ENCODE measurements around the gene ZNF407. TPM values are rescaled to one million over a fixed set of nuclear protein-coding genes. Genes with fewer than 3 reads are reported as not detected.

ZNF407 gene
- total RNA-seq, 1 experiment from 2014 or later = 7.6 TPM

DNA sequence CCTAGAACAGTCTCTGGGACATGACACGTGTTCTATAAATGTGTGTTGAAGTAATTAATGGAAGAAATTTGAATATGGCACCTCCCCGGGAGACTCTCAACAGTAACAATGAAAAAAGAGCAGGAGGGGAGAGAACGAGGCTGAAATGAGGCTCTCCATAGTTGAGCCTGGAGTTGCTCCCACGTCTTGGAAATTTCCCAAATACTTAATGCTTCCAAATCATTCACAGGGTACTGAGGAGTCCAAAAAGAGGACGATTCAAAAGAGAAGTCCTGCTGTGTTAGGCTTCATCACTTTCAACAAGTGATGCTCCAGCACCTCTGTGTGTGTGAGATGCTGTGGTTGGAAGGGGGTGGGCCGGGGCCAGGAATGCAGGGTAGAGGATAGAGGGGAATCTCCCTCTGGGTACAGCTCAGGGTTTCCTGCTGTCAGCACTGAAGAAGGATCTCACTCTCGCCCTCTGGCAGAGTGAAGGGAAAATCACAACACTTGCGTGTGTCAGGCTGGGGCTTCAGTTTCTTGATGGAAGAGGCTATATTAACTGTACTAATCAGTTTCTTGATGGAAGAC, 18.1 kb upstream of the ZNF407 start:
- Histone ChIP-seq H3K9me3 (ENCODE audit: control insufficient read depth in 1 of 2, insufficient read depth in 1 of 2, low read depth in 1 of 2, low read length in 2 of 2) (no peaks in the 10 kb centered on the region), H2AFZ (ENCODE audit: low read depth, low read length, poor library complexity, severe bottlenecking) (no peak overlapping the region), H3K4me3 (replicated peaks in 1 of 2; ENCODE audit: low read depth in 1 of 2, low read length in 2 of 2) (no peak overlapping the region), H3K4me2 (ENCODE audit: low read length) (no peak overlapping the region), H4K20me1 (ENCODE audit: insufficient read depth) (no peaks in the 10 kb centered on the region), H3K36me3 (ENCODE audit: control insufficient read depth in 1 of 2, insufficient read depth in 2 of 2, low read length in 2 of 2) (no peaks in the 10 kb centered on the region), H3K4me1 (ENCODE audit: control insufficient read depth in 1 of 2, insufficient read depth in 2 of 2, low read length in 2 of 2) (no peaks in the 10 kb centered on the region), H3K27me3 (ENCODE audit: insufficient read depth, low read length) (peaks cover 42% of the 10 kb centered on the region), H3K79me2 (ENCODE audit: insufficient read depth, low read length) (no peaks in the 10 kb centered on the region), H3K27ac (ENCODE audit: low read depth, low read length) (no peak overlapping the region), H3K9me2 (ENCODE audit: insufficient read depth) (no peaks in the 10 kb centered on the region), H3K9ac (ENCODE audit: low read length) (no peak overlapping the region)
- ATAC-seq (peak; percentile 61), DNase-seq (ENCODE audit: low read depth, low spot score) (no peak)
- no TSS peak for BruUV-seq (replicated peaks)
- intact Hi-C loops (cut with micrococcal nuclease) = no loop called here
- POLR2A ChIA-PET = no interaction called here
- CTCF ChIA-PET = no interaction called here
- RAD21 ChIA-PET (ENCODE audit: low non-redundant PET in 1 of 2, low total read pairs in 2 of 2, uncharacterized antibody in 2 of 2, unreplicated experiment in 2 of 2) = no interaction called here
- TF ChIP-seq EGR1 (IDR thresholded peaks at IDR 0.05; ENCODE audit: low read depth) (no peak), CBX3 (IDR thresholded peaks at IDR 0.05; ENCODE audit: low read depth) (no peak), CTCF (IDR thresholded peaks at IDR 0.05 in 2 of 3, conservative IDR thresholded peaks at IDR 0.05 in 1 of 3; ENCODE audit: borderline replicate concordance in 1 of 3, insufficient read depth in 1 of 3, low read depth in 2 of 3, low read length in 2 of 3) (no peak), SRF (IDR thresholded peaks at IDR 0.05; ENCODE audit: low read depth) (no peak), TCF7L2 (IDR thresholded peaks at IDR 0.05; ENCODE audit: borderline replicate concordance, extremely low read depth, insufficient read depth, insufficient read length) (no peak), CEBPB (IDR thresholded peaks at IDR 0.05; ENCODE audit: low read depth) (no peak), ELF1 (IDR thresholded peaks at IDR 0.05; ENCODE audit: borderline replicate concordance, low read depth) (no peak), RAD21 (IDR thresholded peaks at IDR 0.05; ENCODE audit: low read depth) (no peak), EZH2 (IDR thresholded peaks at IDR 0.05) (no peak), ZFX (IDR thresholded peaks at IDR 0.05) (no peak), ATF3 (IDR thresholded peaks at IDR 0.05) (no peak)
